NCI-H510A treated with DMSO at 0.1 percent for 48 hours (cell line): Measurements from ENCODE around the gene SMIM28.
A peak's percentile ranks its signal among the peaks of the same experiment; 100 is the strongest.
"Not testable (repeated sequence)": the region's sequence is repeated elsewhere in the genome, so short reads cannot be mapped to it uniquely, and the experiment has no call there.

Source experiments
- DNase-seq: peaks from one replicate; lab custom pipeline; 2025; lab: John Stamatoyannopoulos, UW

The SMIM28 gene

DNA sequence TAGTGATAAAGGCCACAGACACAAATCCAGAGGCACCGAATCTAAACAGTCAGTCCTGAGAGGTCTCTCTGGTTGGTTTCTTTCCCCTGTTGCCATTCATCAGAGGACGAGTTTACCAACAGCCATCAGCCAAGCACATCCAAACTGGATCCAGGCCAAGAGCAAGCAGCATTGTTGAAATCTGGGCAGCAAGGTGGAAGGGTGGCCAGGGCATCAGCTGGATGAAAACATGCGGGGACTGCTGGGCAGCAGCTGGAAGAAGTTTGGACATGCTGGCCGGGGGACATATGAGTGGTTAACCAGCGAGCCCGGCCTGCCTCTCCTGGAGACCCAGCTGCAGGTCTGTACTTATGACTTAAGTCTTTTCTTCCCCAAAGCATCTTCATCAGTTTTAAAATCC, at the start of gene SMIM28:
Gene SMIM28, plus strand, starts transcription at position 62 of the 400 bp plus-strand sequence. Its CDS starts 168 bp downstream, at position 230.
- DNase-seq = peak; percentile 35

DNA sequence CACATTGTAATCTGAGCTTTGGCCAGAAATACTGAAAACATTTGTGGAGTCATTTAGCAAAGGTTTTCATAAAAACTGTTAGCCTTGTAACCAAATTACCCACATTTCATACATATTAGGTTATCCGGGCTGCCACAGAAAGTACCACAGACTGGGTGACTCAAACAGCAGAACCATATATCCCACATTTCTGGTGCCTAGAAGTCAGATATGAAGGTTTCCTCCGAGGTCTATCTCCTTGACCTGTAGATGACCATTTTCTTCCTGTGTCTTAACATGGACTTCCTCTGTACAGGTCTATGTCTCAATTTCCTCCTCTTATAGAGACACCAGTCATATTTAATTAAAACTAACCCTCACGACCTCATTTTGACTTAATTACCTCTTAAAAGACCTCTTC, 49.5 kb upstream of the SMIM28 start:
- DNase-seq = no peak

DNA sequence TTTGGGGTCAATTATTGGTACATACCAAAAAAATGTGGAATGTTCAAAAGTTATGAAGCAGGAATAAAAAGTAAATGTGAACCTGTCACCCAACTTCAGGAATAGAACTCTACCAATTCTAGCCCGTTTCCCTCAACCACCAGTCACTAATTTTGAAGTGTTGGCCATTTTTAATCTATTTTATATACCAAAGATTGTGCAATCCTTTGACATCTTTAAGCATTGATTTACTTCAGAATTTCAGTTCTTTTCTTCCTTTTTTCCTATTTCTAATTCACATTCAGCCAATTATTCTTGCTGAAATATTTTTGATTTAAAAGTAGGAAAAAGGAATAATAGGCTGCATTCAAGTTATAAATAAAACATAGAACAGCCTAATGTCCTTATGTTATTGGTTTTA, 46.9 kb upstream of the SMIM28 start:
- no peak for DNase-seq

DNA sequence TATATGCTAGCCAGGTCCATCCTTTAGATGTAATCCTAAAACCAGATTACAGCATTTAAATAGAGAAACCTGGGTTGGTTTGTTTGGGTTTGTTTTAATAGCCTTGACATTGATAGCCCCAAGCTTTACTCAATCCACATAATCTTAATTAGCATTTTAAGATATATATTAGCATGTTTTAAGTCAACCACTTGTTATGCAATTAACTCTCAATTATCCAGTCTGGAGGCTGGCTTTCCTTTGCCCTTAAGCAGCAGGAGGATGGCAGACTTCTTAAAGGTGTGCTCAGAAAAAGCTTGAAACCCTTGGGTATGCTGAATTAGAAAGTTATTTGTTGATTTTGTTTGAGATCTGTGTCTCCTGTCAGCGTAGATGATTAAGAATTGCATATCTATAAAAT, 46.3 kb upstream of the SMIM28 start:
- DNase-seq = no peak

DNA sequence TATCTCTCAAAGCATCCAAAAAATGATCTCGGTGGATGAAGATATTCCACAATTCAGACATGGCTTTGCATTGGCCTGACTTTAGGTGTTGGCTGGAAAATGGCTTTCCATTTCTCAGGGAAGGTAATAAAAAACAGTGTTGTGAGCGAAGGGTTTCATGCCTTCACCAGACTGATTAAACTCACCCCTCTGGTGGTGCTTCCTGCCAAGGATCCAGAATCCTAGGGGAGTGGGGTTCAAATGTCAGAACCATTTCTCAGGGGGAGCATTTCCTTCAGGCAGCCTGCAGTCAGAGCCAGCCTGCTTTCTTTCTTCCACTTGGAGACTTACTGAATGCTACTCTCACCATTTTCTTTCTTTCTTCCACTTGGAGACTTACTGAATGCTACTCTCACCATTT, 45.7 kb upstream of the SMIM28 start:
- DNase-seq = no peak

DNA sequence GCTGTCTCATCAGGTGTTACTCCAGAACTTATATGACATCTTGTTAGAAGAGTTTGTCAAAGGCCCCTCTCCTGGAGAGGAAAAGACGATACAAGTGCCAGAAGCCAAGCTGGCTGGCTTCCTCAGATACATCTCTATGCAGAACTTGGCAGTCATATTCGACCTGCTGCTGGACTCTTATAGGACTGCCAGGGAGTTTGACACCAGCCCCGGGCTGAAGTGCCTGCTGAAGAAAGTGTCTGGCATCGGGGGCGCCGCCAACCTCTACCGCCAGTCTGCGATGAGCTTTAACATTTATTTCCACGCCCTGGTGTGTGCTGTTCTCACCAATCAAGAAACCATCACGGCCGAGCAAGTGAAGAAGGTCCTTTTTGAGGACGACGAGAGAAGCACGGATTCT, 43.7 kb upstream of the SMIM28 start:
- DNase-seq = no peak

DNA sequence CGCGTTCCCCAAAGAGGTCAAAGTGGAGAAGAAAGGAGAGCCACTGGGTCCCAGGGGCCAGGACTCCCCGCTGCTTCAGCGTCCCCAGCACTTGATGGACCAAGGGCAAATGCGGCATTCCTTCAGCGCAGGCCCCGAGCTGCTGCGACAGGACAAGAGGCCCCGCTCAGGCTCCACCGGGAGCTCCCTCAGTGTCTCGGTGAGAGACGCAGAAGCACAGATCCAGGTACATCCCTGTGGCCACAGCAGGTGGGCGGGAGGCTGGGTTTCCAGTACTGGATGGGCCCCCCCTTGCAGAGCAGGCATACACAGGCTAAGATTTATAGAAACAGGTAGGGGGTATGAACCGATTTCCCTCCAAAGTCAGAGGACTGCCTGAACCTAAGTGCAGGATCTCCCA, 42.7 kb upstream of the SMIM28 start:
- no peak for DNase-seq

DNA sequence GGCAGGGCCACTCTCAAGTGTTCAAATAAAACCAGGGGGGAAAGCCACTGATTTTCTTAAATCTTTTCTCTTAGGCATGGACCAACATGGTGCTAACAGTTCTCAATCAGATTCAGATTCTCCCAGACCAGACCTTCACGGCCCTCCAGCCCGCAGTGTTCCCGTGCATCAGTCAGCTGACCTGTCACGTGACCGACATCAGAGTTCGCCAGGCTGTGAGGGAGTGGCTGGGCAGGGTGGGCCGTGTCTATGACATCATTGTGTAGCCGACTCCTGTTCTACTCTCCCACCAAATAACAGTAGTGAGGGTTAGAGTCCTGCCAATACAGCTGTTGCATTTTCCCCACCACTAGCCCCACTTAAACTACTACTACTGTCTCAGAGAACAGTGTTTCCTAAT, 41.5 kb upstream of the SMIM28 start:
- DNase-seq = no peak

DNA sequence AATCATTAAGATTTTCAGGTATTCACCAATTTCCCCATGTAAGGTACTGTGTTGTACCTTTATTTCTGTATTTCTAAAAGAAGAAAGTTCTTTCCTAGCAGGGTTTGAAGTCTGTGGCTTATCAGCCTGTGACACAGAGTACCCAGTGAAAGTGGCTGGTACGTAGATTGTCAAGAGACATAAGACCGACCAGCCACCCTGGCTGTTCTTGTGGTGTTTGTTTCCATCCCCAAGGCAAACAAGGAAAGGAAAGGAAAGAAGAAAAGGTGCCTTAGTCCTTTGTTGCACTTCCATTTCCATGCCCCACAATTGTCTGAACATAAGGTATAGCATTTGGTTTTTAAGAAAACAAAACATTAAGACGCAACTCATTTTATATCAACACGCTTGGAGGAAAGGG, 40.6 kb upstream of the SMIM28 start:
- no peak for DNase-seq

DNA sequence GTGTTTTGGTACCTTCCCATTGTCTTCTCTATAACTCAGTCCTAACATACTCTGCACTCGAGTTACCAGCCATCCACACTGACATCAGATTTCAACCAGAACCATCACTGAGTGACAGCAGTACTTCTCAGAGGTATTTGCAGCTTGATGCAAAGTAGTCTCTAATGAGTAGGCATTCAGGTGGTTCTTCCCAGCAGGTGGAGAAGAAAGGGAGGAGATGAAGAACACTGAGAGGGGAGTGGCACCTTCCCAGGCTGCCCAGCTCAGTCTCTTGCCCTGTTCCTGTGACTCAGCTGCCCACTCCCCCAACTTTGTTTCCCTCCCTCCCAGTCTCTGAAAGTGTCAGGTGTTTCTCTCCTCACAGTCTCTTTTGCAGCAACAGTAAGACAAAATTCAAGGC, 38.7 kb upstream of the SMIM28 start:
- DNase-seq = peak; percentile 1

DNA sequence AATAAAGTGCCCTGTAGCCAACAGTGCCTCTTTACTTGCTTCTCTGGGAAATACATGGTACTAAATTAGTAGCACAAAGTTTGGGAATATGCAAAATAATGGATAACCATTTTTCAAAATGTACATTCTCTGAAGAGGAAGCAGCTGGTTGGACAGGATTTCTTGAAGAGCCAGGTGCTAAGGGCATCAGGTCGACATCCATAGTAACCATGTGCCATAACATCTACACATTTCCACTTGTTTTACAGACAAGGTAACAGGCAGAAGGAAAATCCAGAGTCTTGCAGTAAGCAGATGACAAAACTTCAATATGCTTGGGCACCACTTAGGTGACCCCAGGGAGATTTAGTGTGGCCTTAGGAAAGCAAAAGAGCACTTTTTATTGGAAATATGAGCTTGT, 36.5 kb upstream of the SMIM28 start:
- DNase-seq = no peak

DNA sequence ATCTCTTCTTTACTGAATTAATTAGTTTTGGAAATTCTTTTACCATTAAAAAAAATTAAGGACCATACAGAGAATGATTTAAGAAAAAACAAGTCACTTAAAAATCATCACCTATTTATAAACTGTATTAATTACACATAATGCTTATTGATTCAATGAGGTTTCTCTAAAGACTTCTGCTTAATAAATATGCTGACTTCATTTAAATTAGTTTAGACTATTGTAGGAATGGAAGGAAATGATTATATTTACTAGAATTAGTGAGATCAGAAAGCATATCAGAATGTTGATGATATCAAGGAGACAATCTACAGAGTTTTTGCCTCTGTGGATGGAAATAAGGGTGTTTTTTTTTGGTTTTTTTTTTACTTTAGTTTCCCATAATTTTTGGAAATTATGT, 34.6 kb upstream of the SMIM28 start:
- no peak for DNase-seq

DNA sequence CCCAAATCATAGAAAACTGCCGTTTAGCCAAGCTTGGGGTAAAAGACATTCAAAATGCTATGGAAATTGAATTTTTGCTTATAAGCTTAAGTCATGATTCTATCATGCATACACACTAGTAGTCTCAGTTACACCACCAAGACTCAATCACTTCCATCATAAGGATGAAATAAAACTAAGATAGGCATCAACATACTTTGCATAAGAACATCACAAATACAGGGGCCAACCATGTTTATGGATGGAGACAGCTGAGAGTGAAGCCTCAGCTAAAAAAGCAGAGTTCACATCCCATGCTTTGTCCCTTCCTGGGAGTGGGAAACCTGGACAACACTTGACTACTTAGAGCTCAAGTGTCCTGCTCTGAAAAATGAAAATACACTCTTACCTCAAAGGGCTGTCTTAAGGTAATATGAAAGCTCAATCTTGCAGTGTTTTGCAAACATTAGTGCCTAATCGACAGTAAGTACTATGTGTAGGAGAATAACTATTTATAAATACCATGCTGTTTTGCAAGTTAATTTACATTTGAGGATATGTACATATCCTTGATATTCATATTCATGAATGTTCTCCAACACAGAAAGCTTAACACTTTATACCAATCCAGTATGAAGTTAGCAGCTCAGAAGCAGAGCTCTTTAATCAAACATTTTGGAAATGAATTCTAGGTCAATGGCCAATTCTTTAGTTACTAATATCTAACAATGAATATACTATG, 32.0 kb upstream of the SMIM28 start:
- no peak for DNase-seq

DNA sequence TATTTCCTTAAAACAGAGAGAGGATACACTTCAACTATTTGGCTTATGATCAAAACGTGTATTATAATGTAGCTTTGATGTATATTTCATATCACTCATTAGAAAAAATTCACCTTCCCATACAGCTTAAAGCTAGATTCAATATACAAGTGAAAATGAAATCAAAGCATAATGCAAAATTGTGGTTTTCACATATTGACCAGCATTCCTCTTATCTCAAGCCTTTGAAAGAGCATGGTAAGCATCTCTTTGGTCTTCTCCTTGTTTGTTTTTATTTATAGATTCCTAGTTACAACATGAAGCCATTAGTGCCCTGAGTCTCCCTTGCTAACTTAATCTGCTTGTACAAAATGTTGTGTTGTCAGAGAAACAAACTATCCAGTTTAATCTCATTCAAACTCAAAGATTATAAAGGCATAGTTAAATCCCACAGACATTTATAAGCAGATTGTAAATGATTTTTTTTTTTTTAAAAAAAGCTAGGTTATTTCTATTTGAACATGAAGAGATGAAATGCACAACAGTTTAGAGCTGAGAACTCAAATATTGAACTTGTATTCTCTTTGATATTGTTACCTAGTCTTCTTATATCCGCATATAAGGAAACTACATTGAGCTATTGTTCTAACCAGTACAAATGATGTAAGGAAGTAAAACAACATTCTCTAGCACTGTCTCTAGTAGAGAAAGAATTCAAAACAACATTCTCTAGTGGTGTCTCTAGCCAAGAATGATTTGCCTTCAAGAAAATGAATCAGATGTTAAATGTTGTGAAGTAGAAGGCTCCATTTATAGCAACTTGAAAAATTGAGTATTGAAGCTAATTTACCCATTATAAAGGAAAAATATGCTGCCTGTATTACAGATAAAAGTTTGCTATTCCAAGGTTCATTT, 31.2 kb upstream of the SMIM28 start:
- no peak for DNase-seq

DNA sequence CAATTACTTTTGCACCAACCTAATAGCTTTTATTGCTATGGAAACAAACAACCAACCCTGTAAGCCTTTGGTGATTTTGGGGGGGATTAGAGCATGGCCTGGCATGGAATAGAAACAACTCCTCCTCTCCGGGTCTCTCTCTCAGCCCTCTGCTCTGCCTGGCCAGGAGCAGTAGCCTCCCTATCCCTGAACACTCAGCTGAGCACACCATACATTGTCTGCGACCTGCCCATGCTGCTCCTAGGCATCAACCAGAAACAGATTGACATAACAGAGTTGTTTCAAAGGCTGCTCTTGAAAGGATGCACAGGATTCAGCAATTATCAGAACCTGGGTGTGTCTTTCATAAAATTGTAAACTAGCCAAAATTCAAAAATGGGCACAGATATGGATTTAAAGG, 29.8 kb upstream of the SMIM28 start:
- DNase-seq = no peak

DNA sequence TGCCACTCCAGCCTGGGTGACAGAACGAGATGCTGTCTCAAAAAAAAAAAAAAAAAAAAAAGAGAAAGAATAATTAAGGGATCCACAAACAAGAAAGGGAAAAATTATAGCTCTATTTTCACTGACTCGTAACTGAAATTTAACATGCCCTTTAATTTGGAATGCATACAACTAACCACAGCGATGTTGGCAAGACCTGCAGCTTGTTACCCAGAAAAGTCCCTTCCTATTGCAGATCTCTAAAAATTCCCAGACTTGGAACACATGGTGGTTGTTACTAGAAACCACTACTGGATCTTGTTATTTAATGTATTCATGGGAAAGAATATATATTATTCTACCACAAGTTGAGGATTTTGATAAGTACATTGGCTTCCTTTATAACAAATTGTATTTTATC, 27.8 kb upstream of the SMIM28 start:
- no peak for DNase-seq

DNA sequence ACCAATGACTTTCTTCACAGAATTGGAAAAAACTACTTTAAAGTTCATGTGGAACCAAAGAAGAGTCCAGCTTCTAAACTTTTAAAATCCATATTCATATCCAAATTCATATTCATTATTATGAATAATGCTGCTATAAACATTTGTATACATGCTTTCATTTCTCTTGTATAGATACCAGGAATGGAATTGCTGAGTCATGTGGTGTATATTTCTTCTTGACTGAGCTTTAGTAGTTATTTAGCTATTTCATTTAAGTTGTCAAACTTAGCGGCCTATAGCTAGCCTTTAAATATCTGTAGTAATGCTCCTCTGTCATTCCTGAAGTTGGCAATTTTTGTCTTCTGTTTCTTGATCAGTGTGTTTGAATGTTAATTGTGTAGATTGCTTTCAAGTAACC, 19.8 kb upstream of the SMIM28 start:
- no peak for DNase-seq

DNA sequence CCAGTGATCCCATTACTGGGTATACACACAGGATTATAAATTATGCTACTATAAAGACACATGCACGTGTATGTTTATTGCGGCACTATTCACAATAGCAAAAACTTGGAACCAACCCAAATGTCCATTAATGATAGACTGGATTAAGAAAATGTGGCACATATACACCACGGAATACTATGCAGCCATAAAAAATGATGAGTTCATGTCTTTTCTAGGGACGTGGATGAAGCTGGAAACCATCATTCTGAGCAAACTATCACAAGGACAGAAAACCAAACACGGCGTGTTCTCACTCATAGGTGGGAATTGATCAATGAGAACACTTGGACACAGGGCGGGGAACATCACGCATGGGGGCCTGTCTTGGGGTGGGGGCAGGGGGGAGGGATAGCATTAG, 9.0 kb upstream of the SMIM28 start:
- not testable (repeated sequence) for DNase-seq

DNA sequence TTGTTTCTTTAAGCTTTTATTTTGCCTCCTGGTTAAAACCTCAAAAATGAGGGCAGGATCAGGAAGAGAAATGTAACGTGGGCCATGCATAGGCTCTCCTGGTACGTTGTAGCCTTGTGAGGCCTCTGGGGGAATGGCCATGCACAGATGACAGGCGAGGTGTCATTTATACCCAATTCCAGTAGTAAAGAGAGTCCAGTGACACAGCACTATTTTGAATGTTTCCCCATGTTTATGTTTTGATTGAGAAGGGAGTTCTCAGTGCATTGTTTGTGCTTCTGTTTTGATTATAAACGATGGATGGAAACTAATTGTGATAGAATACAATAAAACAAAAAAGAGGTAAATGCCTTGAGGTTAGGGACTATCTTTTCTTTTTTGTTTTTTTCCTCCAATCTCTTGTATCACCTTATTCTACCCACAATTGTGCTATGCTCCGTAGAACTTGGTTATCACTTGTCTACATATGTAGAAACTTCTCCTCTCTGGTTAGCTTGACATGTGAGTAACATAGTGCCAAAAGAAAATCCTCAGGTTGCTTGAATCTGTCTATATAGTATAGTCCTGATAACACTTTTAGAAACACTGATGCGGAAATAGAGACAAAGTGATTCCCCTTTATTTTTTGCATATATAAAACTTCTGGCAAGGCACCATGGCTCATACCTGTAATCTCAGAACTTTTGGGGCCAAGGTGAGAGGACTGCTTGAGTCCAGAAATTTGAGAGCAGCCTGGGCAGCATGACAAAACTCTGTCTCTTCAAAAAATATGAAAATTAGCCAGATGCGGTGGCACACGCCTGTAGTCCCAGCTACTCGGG, 6.9 kb upstream of the SMIM28 start:
- no peak for DNase-seq

DNA sequence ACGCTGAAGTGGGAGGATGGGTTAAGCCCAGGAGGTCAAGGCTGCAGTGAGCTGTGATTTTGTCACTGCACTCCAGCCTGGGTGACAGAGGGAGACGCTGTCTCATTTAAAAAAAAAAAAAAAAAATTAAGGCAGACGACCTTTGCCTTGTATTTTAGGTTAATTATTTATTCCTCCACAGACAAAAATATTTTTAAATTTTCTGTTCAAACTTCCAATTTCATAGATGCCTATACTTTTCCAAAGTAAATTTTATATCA, 6.3 kb upstream of the SMIM28 start:
- DNase-seq = no peak

DNA sequence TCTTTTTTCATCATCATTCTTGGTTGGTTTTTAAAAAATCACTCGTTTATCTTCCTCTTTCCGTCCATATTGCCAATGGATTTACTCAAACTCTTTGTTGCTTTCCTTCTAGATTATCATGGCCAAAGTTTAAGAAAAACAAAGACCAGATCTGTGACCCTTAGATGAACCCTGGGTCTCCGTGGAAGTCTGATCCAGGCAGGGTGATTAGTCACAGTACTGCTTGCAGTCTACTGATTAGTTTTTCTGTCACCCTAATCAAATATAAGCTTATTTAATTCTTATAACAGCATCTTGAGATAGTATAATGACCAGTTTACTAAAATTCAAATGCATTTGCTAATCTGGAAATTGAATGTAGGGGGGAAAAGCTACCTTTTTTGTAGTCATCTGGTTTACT, 6.0 kb upstream of the SMIM28 start:
- no peak for DNase-seq

DNA sequence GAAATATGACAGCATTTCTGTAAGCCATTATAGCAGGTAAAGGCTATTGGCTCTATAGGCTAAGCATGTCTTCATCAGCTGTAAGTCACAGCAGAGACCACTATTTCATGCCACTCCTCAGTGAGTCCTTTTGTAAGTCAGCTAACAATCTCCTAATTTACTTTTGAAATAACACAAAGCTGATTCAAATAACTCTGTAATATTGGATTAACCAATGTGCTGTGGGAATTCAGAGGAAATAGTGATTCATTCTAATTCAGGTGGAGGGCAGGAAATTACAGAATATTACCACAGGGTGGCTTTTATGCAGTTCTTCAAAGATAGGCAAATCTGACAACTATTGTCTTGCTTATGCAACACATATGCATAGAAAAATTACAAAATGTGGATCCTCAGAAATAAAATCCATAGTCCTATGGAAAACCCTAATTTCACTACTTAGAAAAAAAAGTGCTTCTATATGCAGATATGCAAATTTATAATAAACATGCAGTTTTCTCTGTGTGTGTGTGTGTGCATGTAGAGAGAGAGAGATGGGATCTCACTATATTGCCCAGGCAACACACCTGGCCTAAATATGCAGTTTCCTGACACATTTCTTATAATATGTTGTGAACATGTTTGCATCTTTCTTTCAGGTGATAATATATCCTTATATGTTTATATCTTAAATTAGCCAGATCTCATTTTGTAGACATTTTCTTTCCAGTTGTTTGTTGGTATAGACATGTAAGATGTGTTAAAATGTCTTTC, 4.8 kb upstream of the SMIM28 start:
- DNase-seq = no peak
